HEK293T (cell line): Measurements from ENCODE around the gene ZNF398.

ENCODE experiments used
- ELF4 ChIP-seq: fragments of 450-650 bp; IDR thresholded peaks from 2 replicates; pipeline ENCODE4 v1.6.1; 2017; ENCODE audit warnings: antibody characterized with exemption
- FOXA1 ChIP-seq: fragments of 450-650 bp; IDR thresholded peaks from 2 replicates; pipeline ENCODE4 v1.6.1; 2016; ENCODE audit warnings: mild to moderate bottlenecking
- TARDBP ChIP-seq: fragments of 450-650 bp; IDR thresholded peaks from 2 replicates; pipeline ENCODE4 v1.6.1; 2016

GRCh38 chr7:149145031-149145845, 2.0 kb upstream of the ZNF398 start:
- TF ChIP-seq ELF4 (no peak), TARDBP (no peak), FOXA1 (no peak)
